ENCODE measurements around the gene TMSB4X. TPM values are rescaled to one million over a fixed set of nuclear protein-coding genes. Genes with fewer than 3 reads are reported as not detected.
A peak's percentile ranks its signal among the peaks of the same experiment; 100 is the strongest.
"Not testable (repeated sequence)": the region's sequence is repeated elsewhere in the genome, so short reads cannot be mapped to it uniquely, and the experiment has no call there.

Gene TMSB4X
- total RNA-seq, 4 donors from 2014 or later, result 1,261 to 2,736 (median 1,532) TPM

- H3K4me3 ChIP-seq (ENCODE audit: low read depth, poor library complexity, severe bottlenecking), result no peak overlapping the region
- DNase-seq (ENCODE audit: low spot score in 2 of 2), result no peak
- TF ChIP-seq POLR2A (IDR thresholded peaks at IDR 0.05), result no peak
- TF ChIP-seq, protein P1, sequence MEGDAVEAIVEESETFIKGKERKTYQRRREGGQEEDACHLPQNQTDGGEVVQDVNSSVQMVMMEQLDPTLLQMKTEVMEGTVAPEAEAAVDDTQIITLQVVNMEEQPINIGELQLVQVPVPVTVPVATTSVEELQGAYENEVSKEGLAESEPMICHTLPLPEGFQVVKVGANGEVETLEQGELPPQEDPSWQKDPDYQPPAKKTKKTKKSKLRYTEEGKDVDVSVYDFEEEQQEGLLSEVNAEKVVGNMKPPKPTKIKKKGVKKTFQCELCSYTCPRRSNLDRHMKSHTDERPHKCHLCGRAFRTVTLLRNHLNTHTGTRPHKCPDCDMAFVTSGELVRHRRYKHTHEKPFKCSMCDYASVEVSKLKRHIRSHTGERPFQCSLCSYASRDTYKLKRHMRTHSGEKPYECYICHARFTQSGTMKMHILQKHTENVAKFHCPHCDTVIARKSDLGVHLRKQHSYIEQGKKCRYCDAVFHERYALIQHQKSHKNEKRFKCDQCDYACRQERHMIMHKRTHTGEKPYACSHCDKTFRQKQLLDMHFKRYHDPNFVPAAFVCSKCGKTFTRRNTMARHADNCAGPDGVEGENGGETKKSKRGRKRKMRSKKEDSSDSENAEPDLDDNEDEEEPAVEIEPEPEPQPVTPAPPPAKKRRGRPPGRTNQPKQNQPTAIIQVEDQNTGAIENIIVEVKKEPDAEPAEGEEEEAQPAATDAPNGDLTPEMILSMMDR (IDR thresholded peaks at IDR 0.05), result no peak
- 89 to 90% methylated on average over 1 of the region's 1 CpG for WGBS, 2 donors
- intact Hi-C loops (cut with DNase I; ENCODE audit: low total_unique reads), result no loop called here
These were observed 38.0 kb upstream of the TMSB4X start for GRCh38 chrX:12936947-12937346.

- peak in 1 of 2 donors; percentile 32 for DNase-seq (ENCODE audit: low spot score in 2 of 2)
- WGBS, 2 donors, result 83 to 90% methylated on average over 9 of the region's 9 CpGs
- intact Hi-C loops (cut with DNase I; ENCODE audit: low total_unique reads), result loop anchor here (10.0 kb wide), 1 partner anchor 544 kb away; no protein-coding TSS in a partner anchor
These were observed 34.4 kb upstream of the TMSB4X start for GRCh38 chrX:12940471-12940870.

DNA sequence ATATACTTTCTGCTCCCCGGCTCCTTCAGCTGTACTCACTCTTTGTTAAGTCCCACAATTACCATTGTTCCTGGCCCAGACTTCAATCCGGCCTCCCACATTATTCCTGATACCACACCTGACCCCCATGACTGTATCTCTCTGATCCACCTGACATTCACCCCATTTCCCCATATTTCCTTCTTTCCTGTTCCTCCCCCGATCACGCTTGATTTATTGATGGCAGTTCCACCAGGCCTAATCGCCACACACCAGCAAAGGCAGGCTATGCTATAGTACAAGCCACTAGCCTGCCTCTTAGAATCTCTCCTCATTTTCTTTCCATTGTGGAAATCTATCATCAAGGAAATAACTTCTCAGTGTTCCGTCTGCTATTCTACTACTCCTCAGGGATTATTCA, 31.3 kb upstream of the TMSB4X start:
- H3K4me3 ChIP-seq (ENCODE audit: low read depth, poor library complexity, severe bottlenecking); DNase-seq (ENCODE audit: low spot score in 2 of 2): not testable (repeated sequence)
- intact Hi-C loops (cut with DNase I; ENCODE audit: low total_unique reads), result loop anchor here (10.0 kb wide), 1 partner anchor 541 kb away; no protein-coding TSS in a partner anchor
- WGBS, 2 donors, result 88 to 91% methylated on average over 5 of the region's 6 CpGs

More at GRCh38 chrX:12940471-12940870, 34.4 kb upstream of the TMSB4X start:
- not testable (repeated sequence) for H3K4me3 ChIP-seq (ENCODE audit: low read depth, poor library complexity, severe bottlenecking)

GRCh38 chrX:12944452-12944851, 30.5 kb upstream of the TMSB4X start:
- 89 to 96% methylated on average over 3 to 4 of the region's 4 CpGs for WGBS, 2 donors

DNA sequence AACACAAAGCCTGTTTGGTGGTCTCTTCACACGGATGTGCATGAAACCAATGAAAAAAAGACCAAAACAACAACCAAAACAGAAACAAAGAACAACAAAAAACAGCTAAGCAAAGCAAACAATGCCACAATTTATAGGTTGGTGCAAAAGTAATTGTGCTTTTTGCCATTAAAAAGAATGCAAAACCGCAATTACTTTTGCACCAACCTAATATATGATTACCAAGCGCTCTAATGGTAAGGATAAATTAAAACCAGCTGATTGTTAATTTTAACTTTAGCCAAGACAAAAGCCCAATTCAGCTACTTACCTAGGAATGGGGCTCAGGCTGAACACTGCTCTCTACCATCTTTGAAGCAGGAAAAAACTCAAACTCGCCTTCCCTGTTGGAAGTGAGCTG, 29.4 kb upstream of the TMSB4X start:
- no peak for DNase-seq (ENCODE audit: low spot score in 2 of 2)
- WGBS, 2 donors, result 76 to 95% methylated on average over 4 of the region's 4 CpGs

More at GRCh38 chrX:12944452-12944851, 30.5 kb upstream of the TMSB4X start:
- not testable (repeated sequence) for H3K4me3 ChIP-seq (ENCODE audit: low read depth, poor library complexity, severe bottlenecking); DNase-seq (ENCODE audit: low spot score in 2 of 2)
- intact Hi-C loops (cut with DNase I; ENCODE audit: low total_unique reads), result loop anchor here (10.0 kb wide), 1 partner anchor 540 kb away; no protein-coding TSS in a partner anchor

GRCh38 chrX:12946406-12946805, 28.5 kb upstream of the TMSB4X start:
- intact Hi-C loops (cut with DNase I; ENCODE audit: low total_unique reads), result loop anchor here (10.0 kb wide), 1 partner anchor 538 kb away; no protein-coding TSS in a partner anchor
- no peak for DNase-seq (ENCODE audit: low spot score in 2 of 2)

More for the DNA sequence above, 29.4 kb upstream of the TMSB4X start:
- intact Hi-C loops (cut with DNase I; ENCODE audit: low total_unique reads), result loop anchor here (10.0 kb wide), 1 partner anchor 539 kb away; no protein-coding TSS in a partner anchor
- H3K4me3 ChIP-seq (ENCODE audit: low read depth, poor library complexity, severe bottlenecking), result no peak overlapping the region
- no peak for TF ChIP-seq POLR2A (IDR thresholded peaks at IDR 0.05)
- TF ChIP-seq, protein P1 (IDR thresholded peaks at IDR 0.05), result no peak

GRCh38 chrX:12946838-12947544, 27.9 kb upstream of the TMSB4X start:
- no peak for TF ChIP-seq POLR2A (IDR thresholded peaks at IDR 0.05)
- TF ChIP-seq, protein P1 (IDR thresholded peaks at IDR 0.05), result peak in 1 of 3 donors; percentile 52
- intact Hi-C loops (cut with DNase I; ENCODE audit: low total_unique reads), result loop anchor here (10.0 kb wide), 1 partner anchor 538 kb away; no protein-coding TSS in a partner anchor
- no peak overlapping the region for H3K4me3 ChIP-seq (ENCODE audit: low read depth, poor library complexity, severe bottlenecking)
- whole genome bisulfite sequencing, 2 donors, result 28 to 32% methylated on average over 5 of the region's 5 CpGs
- peak; percentile 64 to 94 for DNase-seq (ENCODE audit: low spot score in 2 of 2)

More at GRCh38 chrX:12946406-12946805, 28.5 kb upstream of the TMSB4X start:
- H3K4me3 ChIP-seq (ENCODE audit: low read depth, poor library complexity, severe bottlenecking), result no peak overlapping the region
- TF ChIP-seq, protein P1 (IDR thresholded peaks at IDR 0.05), result no peak
- no peak for TF ChIP-seq POLR2A (IDR thresholded peaks at IDR 0.05)
- 46 to 47% methylated on average over 4 of the region's 4 CpGs for WGBS, 2 donors
